ENCODE data around the gene CCSAP. TPM values are rescaled to one million over a fixed set of nuclear protein-coding genes. Genes with fewer than 3 reads are reported as not detected.

Gene CCSAP, protein sequence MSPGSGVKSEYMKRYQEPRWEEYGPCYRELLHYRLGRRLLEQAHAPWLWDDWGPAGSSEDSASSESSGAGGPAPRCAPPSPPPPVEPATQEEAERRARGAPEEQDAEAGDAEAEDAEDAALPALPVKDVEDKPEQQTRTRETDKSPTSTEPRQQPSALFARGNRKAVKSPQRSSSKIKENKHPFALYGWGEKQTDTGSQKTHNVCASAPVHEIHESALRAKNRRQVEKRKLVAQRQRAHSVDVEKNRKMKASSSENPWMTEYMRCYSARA
- total RNA-seq, result 1 to 10 TPM; 3.5 to 6.6 TPM
- polyA plus RNA-seq, result 1 to 10 TPM; 2.1 to 2.3 TPM
- long read RNA-seq, donor 1, partial matches to known transcripts, result 0 of 1 reads
- long read RNA-seq, donor 1, other reads (novel, unspliced or antisense), result 1 of 1 reads
- long read RNA-seq, donor 2, full-length matches to known transcripts, result 5 of 8 reads
- long read RNA-seq, donor 2, partial matches to known transcripts, result 0 of 8 reads
- long read RNA-seq, donor 2, other reads (novel, unspliced or antisense), result 3 of 8 reads

DNA sequence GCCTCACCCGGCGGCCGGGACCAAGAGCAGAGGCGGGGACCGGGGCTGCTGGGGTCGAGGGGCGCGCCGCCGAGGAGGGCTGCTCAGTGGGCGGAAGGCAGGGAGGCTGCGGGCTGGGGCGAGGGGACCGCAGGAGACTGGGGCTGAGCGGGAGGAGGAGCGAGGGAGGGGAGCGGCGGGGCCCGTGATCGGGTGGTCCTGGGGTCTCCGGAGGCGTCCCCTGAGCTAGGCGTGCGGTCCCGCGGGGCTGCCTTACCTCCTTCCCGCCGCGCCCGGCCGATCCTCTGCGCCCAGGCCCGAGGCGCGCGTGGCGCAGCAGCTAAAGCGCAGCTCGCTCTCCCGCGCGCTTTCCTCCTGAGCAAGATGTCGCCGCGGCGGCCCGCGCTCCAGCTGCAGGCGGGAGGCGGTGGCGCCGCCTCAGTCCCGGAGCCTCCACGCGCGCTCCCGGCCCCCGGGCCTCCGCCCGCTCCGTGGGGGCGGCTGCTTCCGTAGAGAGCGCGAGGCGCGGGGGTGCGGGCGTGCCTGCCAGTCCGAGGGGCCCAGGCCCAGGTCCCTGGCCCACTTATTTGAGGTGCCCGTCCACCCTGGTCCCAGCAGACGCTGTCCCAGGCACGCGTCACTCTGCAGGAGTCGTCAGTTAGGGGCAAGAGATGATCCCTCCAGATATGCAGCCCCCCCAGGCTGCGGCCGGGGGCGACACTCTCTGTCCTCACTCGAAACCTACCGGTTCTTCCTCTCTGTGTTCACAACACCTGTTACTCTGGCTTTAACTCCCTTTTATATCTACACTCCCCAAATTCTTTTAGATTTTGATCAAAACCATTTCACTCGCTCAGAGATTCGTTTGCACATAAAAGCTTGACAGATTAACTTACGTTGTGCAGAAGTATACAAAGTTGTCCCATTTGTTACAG lies at the start of gene CCSAP:
Gene CCSAP (minus strand): TSS at position 392 of the 914 bp plus-strand sequence. CDS start 582 bp downstream, outside the sequence.
- H3K36me3 ChIP-seq (ENCODE audit: control insufficient read depth in 1 of 2, insufficient read depth in 2 of 2, low read length in 1 of 2), result no peaks in the 10 kb centered on the region
- peak within 1 kb of the TSS; percentile 69 to 86 for H3K4me3 ChIP-seq (ENCODE audit: low read length in 2 of 2)
- ATAC-seq (ENCODE audit: low FRiP score) (peak; percentile 88), DNase-seq (peak; percentile 69 to 87)
- H3K27me3 ChIP-seq (ENCODE audit: control insufficient read depth in 1 of 2, insufficient read depth in 2 of 2, low read length in 1 of 2), result no peaks in the 10 kb centered on the region
- H3K27ac ChIP-seq (ENCODE audit: low read depth in 1 of 2, low read length in 2 of 2), result peak within 1 kb of the TSS in 1 of 2 donors; percentile 78
- no peaks in the 10 kb centered on the region for H3K4me1 ChIP-seq (ENCODE audit: control insufficient read depth in 1 of 2, insufficient read depth in 2 of 2, low read length in 2 of 2)
- WGBS, 2 donors, result 0% methylated on average over 65 to 83 of the region's 83 CpGs
- intact Hi-C loops (cut with DNase I), result no loop called here
- H3K9me3 ChIP-seq (ENCODE audit: control insufficient read depth, low read length), result no peaks in the 10 kb centered on the region

DNA sequence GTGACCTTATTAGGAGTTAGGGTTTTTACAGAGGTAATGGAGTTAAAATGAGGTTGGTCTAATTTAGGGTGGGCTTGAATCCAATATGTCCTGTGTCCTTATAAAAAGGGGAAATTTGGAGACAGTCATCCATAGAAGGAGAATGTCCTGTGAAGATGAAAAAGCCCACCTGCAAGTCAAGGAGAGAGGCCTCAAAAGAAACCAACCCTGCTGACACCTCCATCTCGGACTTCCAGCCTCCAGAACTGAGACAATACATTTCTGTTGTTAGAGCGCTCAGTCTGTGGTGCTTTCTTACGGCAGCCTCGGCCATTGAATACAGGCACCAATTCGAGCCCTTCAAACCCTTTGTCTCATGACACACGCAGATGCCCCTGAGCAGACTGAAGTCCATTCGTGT lies 47.3 kb upstream of the CCSAP start:
- no peak for DNase-seq
- H3K27me3 ChIP-seq (ENCODE audit: control insufficient read depth in 1 of 2, insufficient read depth in 2 of 2, low read length in 1 of 2), result no peaks in the 10 kb centered on the region
- H3K36me3 ChIP-seq (ENCODE audit: control insufficient read depth in 1 of 2, insufficient read depth in 2 of 2, low read length in 1 of 2), result no peaks in the 10 kb centered on the region
- no peak overlapping the region for H3K27ac ChIP-seq (ENCODE audit: low read depth in 1 of 2, low read length in 2 of 2)
- H3K9me3 ChIP-seq (ENCODE audit: control insufficient read depth, low read length), result peaks cover 7% of the 10 kb centered on the region
- no peak for ATAC-seq (ENCODE audit: low FRiP score)
- intact Hi-C loops (cut with DNase I), result no loop called here
- WGBS, 2 donors, result 92% methylated on average over 7 of the region's 7 CpGs
- H3K4me1 ChIP-seq (ENCODE audit: control insufficient read depth in 1 of 2, insufficient read depth in 2 of 2, low read length in 2 of 2), result no peaks in the 10 kb centered on the region
- no peak overlapping the region for H3K4me3 ChIP-seq (ENCODE audit: low read length in 2 of 2)

DNA sequence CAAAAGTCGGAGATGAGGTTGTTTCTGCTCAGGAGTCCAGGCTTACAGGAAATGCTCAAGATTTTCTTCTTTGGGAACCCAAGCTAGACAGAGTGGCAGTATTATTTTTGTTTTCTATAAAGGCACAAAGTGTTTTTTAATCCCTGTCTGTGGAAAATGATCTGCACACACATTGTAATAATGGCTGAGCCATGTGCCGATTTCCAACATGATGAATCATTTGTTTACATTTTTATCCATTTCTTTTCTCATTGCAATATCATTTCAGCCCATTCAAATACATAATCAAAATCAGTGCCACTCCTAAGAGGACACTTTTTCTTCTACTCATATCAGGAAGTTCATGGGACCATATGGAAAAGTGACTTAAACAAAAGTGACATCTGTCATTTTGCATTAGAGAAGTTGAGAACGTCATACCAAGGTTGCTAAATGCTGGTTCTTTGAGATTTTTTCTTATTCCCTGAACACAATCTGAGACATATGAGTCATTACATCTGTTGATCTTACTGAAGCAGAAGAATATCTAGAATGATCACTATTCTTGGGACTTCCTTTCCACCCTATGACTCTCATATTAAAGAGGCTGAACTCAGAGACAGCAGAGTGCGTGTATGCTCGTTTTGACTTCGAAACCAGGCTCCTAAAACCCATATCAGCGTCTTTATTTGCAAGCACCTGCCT lies 46.2 kb upstream of the CCSAP start:
- Histone ChIP-seq H3K27me3 (ENCODE audit: control insufficient read depth in 1 of 2, insufficient read depth in 2 of 2, low read length in 1 of 2) (no peaks in the 10 kb centered on the region), H3K36me3 (ENCODE audit: control insufficient read depth in 1 of 2, insufficient read depth in 2 of 2, low read length in 1 of 2) (no peaks in the 10 kb centered on the region), H3K4me1 (ENCODE audit: control insufficient read depth in 1 of 2, insufficient read depth in 2 of 2, low read length in 2 of 2) (no peaks in the 10 kb centered on the region), H3K27ac (ENCODE audit: low read depth in 1 of 2, low read length in 2 of 2) (no peak overlapping the region), H3K4me3 (ENCODE audit: low read length in 2 of 2) (no peak overlapping the region), H3K9me3 (ENCODE audit: control insufficient read depth, low read length) (peaks cover 7% of the 10 kb centered on the region)
- ATAC-seq (ENCODE audit: low FRiP score), result no peak
- intact Hi-C loops (cut with DNase I), result no loop called here
- 59 to 60% methylated on average over 7 of the region's 7 CpGs for WGBS, 2 donors
- no peak for DNase-seq

DNA sequence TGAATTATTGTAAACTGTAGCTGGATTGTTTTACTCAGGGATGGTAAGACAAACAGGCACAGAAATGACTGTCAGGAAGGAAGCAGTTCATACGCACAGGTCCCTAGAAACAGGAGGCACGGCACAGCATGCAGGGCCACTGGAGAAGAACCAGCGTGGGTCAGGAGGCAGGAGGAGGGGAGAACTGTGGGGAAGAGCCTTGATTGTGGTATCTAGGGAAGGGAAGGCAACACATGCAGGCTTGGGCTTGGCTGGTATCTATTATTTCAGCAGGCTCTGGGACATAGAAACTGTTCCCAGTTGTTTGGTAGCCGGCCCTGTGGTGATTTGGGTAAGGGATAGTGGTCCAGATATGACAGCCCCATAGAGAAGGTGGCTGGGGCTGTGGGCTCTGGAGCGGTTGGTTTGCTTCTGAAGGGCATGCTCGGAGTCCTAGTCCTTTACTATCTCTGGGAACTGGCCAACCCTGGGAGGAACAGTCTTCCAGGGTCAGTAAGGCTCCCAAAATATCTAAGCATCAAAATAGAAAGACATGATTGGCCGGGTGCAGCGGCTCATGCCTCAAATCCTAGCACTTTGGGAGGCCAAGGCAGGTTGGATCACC lies 43.1 kb upstream of the CCSAP start:
- Histone ChIP-seq H3K9me3 (ENCODE audit: control insufficient read depth, low read length) (peaks cover 5% of the 10 kb centered on the region), H3K4me1 (ENCODE audit: control insufficient read depth in 1 of 2, insufficient read depth in 2 of 2, low read length in 2 of 2) (no peaks in the 10 kb centered on the region), H3K27me3 (ENCODE audit: control insufficient read depth in 1 of 2, insufficient read depth in 2 of 2, low read length in 1 of 2) (no peaks in the 10 kb centered on the region), H3K27ac (ENCODE audit: low read depth in 1 of 2, low read length in 2 of 2) (no peak overlapping the region), H3K4me3 (ENCODE audit: low read length in 2 of 2) (no peak overlapping the region), H3K36me3 (ENCODE audit: control insufficient read depth in 1 of 2, insufficient read depth in 2 of 2, low read length in 1 of 2) (no peaks in the 10 kb centered on the region)
- no peak for ATAC-seq (ENCODE audit: low FRiP score)
- intact Hi-C loops (cut with DNase I), result no loop called here
- 60 to 67% methylated on average over 8 of the region's 8 CpGs for WGBS, 2 donors
- no peak for DNase-seq

DNA sequence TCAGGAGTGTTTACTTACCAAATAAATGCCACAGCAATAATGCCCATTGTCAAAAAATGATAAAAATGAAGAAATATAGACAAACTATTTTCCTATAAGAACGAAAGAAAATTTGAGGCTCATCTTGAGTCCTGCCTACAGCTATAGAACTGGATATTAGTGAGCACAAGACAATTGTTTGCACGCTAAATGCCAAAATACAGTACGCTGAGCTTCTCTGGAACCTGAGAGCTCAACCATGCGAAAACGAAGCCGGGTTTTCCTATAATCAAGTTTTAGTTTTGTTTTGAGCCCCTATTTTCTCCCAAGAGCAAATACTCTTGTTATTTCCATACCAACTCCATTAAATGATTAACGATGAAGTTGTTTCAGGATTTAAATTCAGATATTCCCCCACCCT lies 42.0 kb upstream of the CCSAP start:
- Histone ChIP-seq H3K4me3 (ENCODE audit: low read length in 2 of 2) (no peak overlapping the region), H3K36me3 (ENCODE audit: control insufficient read depth in 1 of 2, insufficient read depth in 2 of 2, low read length in 1 of 2) (no peaks in the 10 kb centered on the region), H3K4me1 (ENCODE audit: control insufficient read depth in 1 of 2, insufficient read depth in 2 of 2, low read length in 2 of 2) (no peaks in the 10 kb centered on the region), H3K27ac (ENCODE audit: low read depth in 1 of 2, low read length in 2 of 2) (no peak overlapping the region), H3K9me3 (ENCODE audit: control insufficient read depth, low read length) (no peaks in the 10 kb centered on the region), H3K27me3 (ENCODE audit: control insufficient read depth in 1 of 2, insufficient read depth in 2 of 2, low read length in 1 of 2) (no peaks in the 10 kb centered on the region)
- ATAC-seq (ENCODE audit: low FRiP score) (no peak), DNase-seq (no peak)
- 92 to 93% methylated on average over 7 of the region's 7 CpGs for WGBS, 2 donors
- intact Hi-C loops (cut with DNase I), result no loop called here

DNA sequence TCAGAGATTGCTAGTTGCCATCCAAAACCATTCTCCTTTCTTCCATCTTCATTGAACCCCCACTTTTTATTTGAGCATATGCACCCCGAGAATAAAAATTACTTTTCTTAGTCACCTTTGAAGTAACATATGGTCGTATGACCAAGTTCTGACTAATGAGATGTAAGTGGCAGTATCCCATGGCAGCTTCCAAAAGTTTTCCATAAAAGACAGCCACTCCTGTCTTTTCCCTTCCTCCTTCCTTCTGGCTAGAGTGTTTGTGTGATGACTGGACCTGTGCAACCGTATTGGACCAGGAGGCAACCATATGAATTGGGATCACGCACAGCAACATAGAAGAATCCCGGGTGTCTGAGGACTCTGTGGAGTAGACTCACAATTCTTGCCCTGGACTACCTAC lies 41.1 kb upstream of the CCSAP start:
- H3K4me3 ChIP-seq (ENCODE audit: low read length in 2 of 2), result no peak overlapping the region
- H3K27ac ChIP-seq (ENCODE audit: low read depth in 1 of 2, low read length in 2 of 2), result no peak overlapping the region
- H3K27me3 ChIP-seq (ENCODE audit: control insufficient read depth in 1 of 2, insufficient read depth in 2 of 2, low read length in 1 of 2), result no peaks in the 10 kb centered on the region
- H3K9me3 ChIP-seq (ENCODE audit: control insufficient read depth, low read length), result no peaks in the 10 kb centered on the region
- ATAC-seq (ENCODE audit: low FRiP score) (no peak), DNase-seq (no peak)
- 91 to 94% methylated on average over 5 of the region's 5 CpGs for WGBS, 2 donors
- no peaks in the 10 kb centered on the region for H3K4me1 ChIP-seq (ENCODE audit: control insufficient read depth in 1 of 2, insufficient read depth in 2 of 2, low read length in 2 of 2)
- intact Hi-C loops (cut with DNase I), result no loop called here
- no peaks in the 10 kb centered on the region for H3K36me3 ChIP-seq (ENCODE audit: control insufficient read depth in 1 of 2, insufficient read depth in 2 of 2, low read length in 1 of 2)

DNA sequence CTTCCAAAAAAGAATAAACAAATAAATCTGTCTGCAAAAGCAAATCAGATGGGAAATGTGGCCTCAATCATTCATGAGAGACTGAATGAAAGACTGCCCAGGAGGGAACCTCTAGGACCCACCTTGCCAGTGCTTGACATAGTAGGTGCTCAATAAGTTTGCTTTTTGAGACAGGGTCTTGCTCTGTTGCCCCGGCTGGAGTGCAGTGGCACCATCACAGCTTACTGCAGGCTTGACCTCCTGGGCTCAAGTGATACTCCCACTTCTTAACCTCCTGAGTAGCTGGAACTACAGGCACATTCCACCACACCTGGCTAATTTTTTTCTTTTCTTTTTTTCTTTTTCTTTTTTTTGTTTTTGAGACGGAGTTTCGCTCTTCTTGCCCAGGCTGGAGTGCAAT lies 40.3 kb upstream of the CCSAP start:
- no peak for ATAC-seq (ENCODE audit: low FRiP score)
- intact Hi-C loops (cut with DNase I), result no loop called here

DNA sequence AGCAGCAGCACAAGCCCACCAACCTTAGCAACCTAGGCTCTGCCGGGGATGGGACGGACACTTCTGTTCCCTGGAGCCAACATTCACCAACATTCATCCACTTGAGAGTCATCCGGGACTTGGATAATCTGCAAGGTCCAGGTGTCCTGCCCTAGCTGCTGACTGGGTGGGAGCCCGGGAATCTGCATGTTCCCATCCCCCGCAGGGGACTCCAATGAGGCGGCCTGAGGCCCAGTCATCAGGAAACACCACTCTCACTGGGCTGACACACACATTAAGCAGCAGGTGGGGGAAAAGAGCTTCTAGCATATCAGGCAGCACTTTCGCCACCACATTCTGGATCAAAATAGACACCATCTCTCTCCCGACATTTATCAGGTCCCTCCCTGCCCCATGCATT lies 38.4 kb upstream of the CCSAP start:
- intact Hi-C loops (cut with DNase I), result no loop called here
- Histone ChIP-seq H3K9me3 (ENCODE audit: control insufficient read depth, low read length) (no peaks in the 10 kb centered on the region), H3K27ac (ENCODE audit: low read depth in 1 of 2, low read length in 2 of 2) (no peak overlapping the region), H3K36me3 (ENCODE audit: control insufficient read depth in 1 of 2, insufficient read depth in 2 of 2, low read length in 1 of 2) (no peaks in the 10 kb centered on the region), H3K27me3 (ENCODE audit: control insufficient read depth in 1 of 2, insufficient read depth in 2 of 2, low read length in 1 of 2) (no peaks in the 10 kb centered on the region), H3K4me1 (ENCODE audit: control insufficient read depth in 1 of 2, insufficient read depth in 2 of 2, low read length in 2 of 2) (no peaks in the 10 kb centered on the region), H3K4me3 (ENCODE audit: low read length in 2 of 2) (no peak overlapping the region)
- DNase-seq (no peak), ATAC-seq (ENCODE audit: low FRiP score) (no peak)
- WGBS, 2 donors, result 67 to 71% methylated on average over 8 of the region's 8 CpGs

More for the DNA sequence above, 40.3 kb upstream of the CCSAP start:
- Histone ChIP-seq H3K27me3 (ENCODE audit: control insufficient read depth in 1 of 2, insufficient read depth in 2 of 2, low read length in 1 of 2) (no peaks in the 10 kb centered on the region), H3K27ac (ENCODE audit: low read depth in 1 of 2, low read length in 2 of 2) (no peak overlapping the region), H3K4me1 (ENCODE audit: control insufficient read depth in 1 of 2, insufficient read depth in 2 of 2, low read length in 2 of 2) (no peaks in the 10 kb centered on the region), H3K36me3 (ENCODE audit: control insufficient read depth in 1 of 2, insufficient read depth in 2 of 2, low read length in 1 of 2) (no peaks in the 10 kb centered on the region), H3K4me3 (ENCODE audit: low read length in 2 of 2) (no peak overlapping the region), H3K9me3 (ENCODE audit: control insufficient read depth, low read length) (no peaks in the 10 kb centered on the region)
- 92 to 94% methylated on average over 3 of the region's 3 CpGs for WGBS, 2 donors
- no peak for DNase-seq
